DLD1 (cell line): ENCODE measurements around the gene ALOXE3.

Experiments used
- in situ Hi-C: cut with HindIII; loops from 2 replicates; pipeline ENCODE4 v1.10.0; 2017; ENCODE audit warnings: low sequenced_read_pairs

The ALOXE3 gene

GRCh38 chr17:8154608-8155155 lies 36.4 kb upstream of the ALOXE3 start:
- in situ Hi-C loops = no loop called here

GRCh38 chr17:8153957-8154607 lies 35.8 kb upstream of the ALOXE3 start:
- in situ Hi-C loops = no loop called here

DNA sequence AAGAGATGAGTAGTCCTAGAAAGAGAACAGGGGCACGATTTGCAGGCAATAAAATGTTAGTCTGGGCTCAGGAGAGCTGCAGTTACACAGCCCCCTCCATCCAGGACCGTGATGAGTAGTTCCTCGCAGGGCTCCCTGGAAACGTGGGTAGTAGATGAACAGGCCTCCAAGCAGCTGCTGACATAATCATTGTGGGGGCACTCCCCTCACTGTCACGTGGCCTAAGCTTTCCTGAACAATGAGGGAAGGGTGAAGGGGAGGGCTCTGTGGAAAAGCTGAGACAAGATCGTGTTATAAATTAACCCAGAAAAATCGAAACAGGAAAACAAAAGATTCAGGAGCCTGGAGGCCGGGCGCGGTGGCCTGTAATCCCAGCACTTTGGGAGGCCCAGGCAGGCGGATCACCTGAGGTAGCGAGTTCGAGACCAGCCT lies 35.2 kb upstream of the ALOXE3 start:
- in situ Hi-C loops = no loop called here

- in situ Hi-C loops = no loop called here
These were observed 34.7 kb upstream of the ALOXE3 start for GRCh38 chr17:8153031-8153451.

DNA sequence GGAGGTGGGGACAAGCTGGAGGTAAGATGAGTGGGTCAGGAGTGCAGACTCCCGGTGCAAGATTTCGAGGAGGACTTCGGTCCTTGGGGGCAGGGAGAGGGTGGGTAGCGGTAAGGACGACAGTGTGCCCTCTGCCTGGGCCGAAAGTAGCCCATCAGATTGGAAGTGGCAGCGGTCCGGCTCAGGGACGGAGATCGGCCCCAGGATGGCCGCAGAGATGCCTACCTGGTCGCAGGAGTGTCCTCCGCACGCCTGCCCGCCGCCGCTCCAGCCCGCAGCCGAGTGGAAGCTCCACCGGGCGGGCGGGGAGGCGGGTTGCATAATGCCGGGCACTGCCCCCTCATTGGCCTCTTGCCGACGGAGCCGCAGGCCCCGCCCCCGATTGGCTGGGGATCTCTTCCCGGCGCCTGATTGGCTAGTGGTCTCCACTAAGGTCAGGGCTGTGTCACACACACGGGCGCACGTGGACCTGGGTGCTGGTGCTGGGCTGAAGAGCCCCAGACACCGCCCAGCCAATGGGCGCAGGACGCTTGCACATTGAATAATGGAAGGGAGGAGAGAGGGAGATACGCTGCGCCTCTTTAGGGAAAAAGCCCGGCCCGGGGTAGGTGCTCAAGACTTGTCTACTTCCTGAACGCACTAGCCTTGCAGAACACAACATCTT lies 33.9 kb upstream of the ALOXE3 start, which contains the start of gene PER1:
PER1 (minus strand) TSS at position 293 of the 664 bp plus-strand sequence. CDS start 1,698 bp downstream, outside the sequence.
- in situ Hi-C loops = no loop called here

DNA sequence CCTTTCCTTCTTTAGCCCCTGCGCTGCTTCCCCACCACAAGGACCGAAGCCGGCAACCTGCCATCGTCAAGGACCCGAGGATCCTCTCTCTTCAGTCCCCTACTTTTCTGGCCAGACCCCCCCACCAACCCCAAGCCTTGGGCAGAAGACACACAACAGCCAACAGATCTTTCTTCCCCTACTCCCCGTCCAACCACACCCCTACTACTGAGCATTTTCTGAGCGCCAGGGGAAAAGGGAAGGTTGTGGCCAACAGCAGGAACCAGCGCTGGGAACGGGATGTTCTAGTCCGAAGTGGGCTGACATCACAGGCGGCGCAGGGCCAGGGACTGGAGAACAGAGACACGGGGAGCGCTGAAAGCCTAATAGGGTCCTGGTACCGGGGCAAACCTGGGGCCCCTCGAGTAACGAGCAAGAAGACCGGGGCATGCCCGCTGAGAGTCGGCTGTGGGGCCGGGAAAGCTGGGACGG lies 33.4 kb upstream of the ALOXE3 start:
- in situ Hi-C loops = no loop called here

DNA sequence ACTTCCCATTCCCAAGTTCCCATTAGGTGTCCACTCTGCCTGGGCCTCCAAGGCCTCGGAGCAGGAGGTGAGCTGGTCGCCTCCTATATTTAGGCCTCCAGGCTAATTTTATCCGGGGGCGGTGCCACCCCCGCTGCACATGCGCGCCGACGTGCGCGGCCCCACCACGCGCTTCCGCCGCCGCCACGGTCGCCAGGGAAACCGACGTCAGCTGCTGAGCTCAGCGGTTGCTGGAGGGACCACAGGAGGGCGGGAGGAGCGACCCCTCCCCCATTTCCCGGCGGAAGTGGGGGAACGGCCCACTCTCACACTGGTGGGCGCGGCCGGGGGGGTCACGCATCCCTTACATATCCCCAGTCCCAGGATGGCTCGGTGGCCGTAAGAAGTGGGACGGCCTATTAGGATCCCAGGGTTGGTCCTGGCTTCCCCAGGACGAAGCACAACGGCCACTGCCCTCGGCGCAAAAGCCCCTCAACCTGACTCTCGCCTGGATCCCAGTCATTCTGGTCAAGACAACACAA lies 32.9 kb upstream of the ALOXE3 start:
- in situ Hi-C loops = no loop called here

- in situ Hi-C loops = no loop called here
These were observed 32.1 kb upstream of the ALOXE3 start for GRCh38 chr17:8150194-8151119.

DNA sequence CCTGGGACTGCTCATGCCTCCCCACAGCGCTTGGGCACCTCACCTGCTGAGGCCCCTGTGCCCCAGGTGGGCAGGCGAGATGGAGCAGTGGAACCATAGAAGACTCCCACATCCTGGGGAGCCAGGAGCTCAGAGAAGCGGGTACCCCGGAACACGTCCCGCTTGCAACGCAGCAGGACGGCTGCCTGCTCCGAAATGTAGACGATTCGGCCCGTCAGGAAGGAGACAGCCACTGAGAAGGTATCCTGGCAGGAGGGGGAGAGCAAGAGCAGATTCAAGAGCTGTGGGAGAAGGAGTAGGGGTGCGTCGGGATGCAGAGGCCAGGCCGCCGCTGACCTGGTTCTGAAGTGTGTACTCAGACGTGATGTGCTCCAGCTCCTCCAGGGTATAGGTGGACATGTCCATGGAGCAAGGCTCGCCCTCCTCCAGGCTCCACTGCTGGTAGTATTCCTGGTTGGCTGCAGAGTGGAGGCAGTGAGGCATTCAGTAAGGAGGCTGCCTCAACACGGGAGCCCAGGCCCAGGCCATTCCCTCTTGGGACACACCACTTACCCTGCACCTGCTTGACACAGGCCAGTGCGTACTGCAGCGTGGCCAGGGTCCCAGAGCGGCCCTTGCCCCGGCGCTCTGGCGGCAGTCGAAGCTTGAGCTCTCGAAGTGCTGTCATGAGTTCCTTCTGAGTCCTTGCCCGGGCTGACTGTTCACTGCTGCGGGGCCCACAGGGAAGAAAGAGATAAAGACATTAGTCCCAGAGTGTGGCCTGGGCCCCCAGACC lies 31.3 kb upstream of the ALOXE3 start:
- in situ Hi-C loops = no loop called here

DNA sequence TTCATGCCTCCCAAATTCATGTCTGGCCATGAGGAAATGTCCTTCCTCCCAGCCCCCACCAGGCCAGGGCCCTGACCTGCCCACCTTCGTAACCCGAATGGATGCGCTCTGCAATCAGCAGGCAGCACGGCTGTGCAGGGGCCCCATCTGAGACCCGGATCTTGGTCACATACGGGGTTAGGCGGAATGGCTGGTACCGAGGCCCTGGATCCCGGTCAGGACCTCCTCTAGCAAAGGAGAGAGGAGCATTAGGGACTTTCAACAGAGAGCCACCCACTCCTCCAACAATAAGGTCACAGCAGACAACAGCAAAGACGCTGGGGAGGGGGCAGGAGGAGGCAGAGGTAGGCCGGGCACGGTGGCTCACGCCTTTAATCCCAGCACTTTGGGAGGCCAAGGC lies 30.2 kb upstream of the ALOXE3 start:
- in situ Hi-C loops = no loop called here

GRCh38 chr17:8147805-8148404 lies 29.6 kb upstream of the ALOXE3 start:
- in situ Hi-C loops = no loop called here

GRCh38 chr17:8147141-8147804 lies 29.0 kb upstream of the ALOXE3 start:
- in situ Hi-C loops = no loop called here

- in situ Hi-C loops = no loop called here
These were observed 28.2 kb upstream of the ALOXE3 start for GRCh38 chr17:8146381-8147140.

DNA sequence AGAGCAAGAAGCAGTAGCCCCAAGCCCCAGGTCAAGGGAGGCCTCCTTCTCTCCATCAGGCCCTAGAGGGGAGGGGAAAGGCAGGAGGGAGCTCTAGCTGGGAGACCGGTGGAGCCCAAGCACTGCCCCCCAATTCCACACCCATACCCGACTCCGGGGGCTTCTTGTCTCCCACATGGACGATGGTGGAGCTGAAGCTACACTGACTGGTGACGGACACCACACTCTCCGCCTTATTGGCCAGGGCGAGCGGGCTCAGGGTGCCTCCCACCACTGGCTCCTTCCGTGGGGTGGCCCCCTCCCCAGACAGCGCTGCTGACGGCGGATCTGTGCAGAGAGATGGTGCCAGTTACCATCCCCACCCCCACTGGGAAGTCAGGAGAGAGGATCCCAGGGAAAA lies 27.5 kb upstream of the ALOXE3 start:
- in situ Hi-C loops = no loop called here

GRCh38 chr17:8144401-8145231 lies 26.3 kb upstream of the ALOXE3 start:
- in situ Hi-C loops = no loop called here

DNA sequence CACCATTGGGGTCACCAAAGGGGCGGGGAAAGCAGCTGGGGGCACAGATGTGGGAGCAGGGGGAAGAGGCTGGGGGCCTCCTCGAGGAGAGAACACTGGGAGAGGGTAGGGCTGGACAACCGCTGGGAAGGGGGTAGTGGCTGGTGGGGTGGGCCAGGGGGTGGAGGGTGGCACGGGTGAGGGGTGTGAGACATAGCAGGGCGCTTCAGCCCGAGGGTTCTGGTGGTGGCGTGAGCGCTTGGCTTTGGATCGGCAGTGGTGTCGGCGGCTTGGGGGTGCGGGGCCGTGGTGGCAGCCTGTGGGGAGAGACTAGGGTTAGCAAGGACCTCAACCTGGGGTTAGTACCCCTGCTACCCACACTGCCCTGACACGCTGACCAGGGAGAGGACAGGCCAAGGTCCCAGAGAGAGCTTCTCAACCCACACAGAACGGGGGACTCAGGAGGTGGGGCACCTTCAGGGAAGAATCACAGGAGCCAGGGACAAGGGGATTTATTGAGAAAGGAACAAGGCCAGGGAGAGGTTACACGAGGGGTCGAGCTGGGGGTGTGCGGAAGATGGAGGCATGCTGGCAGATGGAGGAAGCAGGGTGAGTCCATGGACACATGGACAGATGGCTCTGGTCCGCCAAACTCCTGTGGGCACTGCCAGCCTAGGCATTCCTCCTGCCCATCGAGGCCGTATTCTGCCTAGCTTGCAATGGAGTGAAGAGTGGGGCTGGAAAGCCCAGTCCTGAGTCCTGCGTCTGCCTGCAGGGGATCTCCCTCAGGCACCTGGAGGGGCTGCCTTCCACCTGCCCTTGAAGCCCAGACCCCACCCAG lies 25.5 kb upstream of the ALOXE3 start:
- in situ Hi-C loops = no loop called here
